ENCODE results near the gene PRLR. TPM values are rescaled to one million over a fixed set of nuclear protein-coding genes. Genes with fewer than 3 reads are reported as not detected.

Gene PRLR
- total and polyA plus RNA-seq, 4 donors = 3.5 to 44.5 (median 14.3) TPM

DNA sequence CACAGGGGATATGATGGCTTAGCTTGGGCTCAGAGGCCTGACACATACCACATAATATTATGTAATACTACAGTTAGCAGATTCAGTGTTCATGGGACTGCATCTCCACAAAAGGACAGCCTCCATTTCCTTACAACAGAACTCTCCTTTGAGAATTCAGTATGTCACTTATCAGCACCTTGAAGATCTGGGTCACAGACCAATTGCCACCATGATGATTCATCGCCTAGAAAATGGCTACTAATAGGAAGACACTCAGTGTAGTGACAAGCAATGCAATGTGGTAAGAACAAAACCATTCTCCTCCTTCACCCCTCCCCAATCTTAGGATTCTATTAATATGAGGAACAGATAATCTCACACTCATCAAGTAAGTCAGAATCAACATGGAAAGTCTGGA is 38.7 kb upstream of the PRLR start:
- H3K36me3 ChIP-seq (ENCODE audit: control insufficient read depth in 4 of 4, insufficient read depth in 3 of 4, low read depth in 1 of 4, low read length in 3 of 4) = no peaks in the 10 kb centered on the region
- WGBS = 96% methylated on average over 1 of the region's 1 CpG
- no peak for DNase-seq (ENCODE audit: low spot score)

DNA sequence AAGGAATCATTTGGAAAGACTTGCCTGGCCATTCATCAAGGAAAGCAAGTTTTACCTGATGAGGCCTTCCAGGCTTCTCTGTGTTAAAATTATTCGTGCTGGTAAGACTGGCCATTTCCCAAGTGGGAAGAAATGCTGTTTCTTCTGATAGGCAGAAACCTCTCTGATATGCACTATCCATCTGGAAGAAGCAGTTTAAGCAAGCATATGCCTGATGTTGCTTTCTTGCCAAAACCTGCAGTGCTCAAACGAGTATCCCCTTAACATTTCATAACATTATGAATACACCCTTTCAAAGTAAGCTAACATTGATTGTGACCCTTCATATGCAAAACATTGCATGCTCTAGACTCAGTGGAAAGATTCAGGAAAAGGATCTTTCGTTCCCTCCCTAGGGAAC is 36.0 kb upstream of the PRLR start:
- Histone ChIP-seq H3K4me1 (ENCODE audit: control insufficient read depth in 4 of 4, insufficient read depth in 4 of 4, low read length in 3 of 4) (peaks cover 2 to 4% (median 2%) of the 10 kb centered on the region in 4 donors), H3K27ac (ENCODE audit: low read depth in 1 of 2, low read length in 2 of 2) (no peak overlapping the region), H3K27me3 (ENCODE audit: control insufficient read depth in 4 of 4, insufficient read depth in 4 of 4, low read length in 3 of 4) (no peaks in the 10 kb centered on the region), H3K4me3 (ENCODE audit: low read depth in 1 of 3, low read length in 3 of 3) (no peak overlapping the region), H3K36me3 (ENCODE audit: control insufficient read depth in 4 of 4, insufficient read depth in 3 of 4, low read depth in 1 of 4, low read length in 3 of 4) (no peaks in the 10 kb centered on the region), H3K9ac (ENCODE audit: low read depth in 1 of 2, low read length in 2 of 2) (no peak overlapping the region), H3K9me3 (ENCODE audit: control insufficient read depth in 4 of 4, low read length in 3 of 4) (no peaks in the 10 kb centered on the region)
- DNase-seq (ENCODE audit: low spot score) = no peak
- 72% methylated on average over 3 of the region's 3 CpGs for WGBS
- TF ChIP-seq, protein P1, sequence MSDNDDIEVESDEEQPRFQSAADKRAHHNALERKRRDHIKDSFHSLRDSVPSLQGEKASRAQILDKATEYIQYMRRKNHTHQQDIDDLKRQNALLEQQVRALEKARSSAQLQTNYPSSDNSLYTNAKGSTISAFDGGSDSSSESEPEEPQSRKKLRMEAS (IDR thresholded peaks at IDR 0.05) = no peak
- no peak for TF ChIP-seq SP1 (IDR thresholded peaks at IDR 0.05)
- TF ChIP-seq HNF4A (conservative IDR thresholded peaks at IDR 0.05) = no peak
- TF ChIP-seq, protein P2, sequence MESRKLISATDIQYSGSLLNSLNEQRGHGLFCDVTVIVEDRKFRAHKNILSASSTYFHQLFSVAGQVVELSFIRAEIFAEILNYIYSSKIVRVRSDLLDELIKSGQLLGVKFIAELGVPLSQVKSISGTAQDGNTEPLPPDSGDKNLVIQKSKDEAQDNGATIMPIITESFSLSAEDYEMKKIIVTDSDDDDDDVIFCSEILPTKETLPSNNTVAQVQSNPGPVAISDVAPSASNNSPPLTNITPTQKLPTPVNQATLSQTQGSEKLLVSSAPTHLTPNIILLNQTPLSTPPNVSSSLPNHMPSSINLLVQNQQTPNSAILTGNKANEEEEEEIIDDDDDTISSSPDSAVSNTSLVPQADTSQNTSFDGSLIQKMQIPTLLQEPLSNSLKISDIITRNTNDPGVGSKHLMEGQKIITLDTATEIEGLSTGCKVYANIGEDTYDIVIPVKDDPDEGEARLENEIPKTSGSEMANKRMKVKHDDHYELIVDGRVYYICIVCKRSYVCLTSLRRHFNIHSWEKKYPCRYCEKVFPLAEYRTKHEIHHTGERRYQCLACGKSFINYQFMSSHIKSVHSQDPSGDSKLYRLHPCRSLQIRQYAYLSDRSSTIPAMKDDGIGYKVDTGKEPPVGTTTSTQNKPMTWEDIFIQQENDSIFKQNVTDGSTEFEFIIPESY (IDR thresholded peaks at IDR 0.05) = no peak
- TF ChIP-seq NR2F2 (IDR thresholded peaks at IDR 0.05) = no peak
- TF ChIP-seq JUND (IDR thresholded peaks at IDR 0.05) = no peak
- no peak for TF ChIP-seq EGR1 (IDR thresholded peaks at IDR 0.05; ENCODE audit: low read depth in 2 of 2)
- TF ChIP-seq, protein P3, sequence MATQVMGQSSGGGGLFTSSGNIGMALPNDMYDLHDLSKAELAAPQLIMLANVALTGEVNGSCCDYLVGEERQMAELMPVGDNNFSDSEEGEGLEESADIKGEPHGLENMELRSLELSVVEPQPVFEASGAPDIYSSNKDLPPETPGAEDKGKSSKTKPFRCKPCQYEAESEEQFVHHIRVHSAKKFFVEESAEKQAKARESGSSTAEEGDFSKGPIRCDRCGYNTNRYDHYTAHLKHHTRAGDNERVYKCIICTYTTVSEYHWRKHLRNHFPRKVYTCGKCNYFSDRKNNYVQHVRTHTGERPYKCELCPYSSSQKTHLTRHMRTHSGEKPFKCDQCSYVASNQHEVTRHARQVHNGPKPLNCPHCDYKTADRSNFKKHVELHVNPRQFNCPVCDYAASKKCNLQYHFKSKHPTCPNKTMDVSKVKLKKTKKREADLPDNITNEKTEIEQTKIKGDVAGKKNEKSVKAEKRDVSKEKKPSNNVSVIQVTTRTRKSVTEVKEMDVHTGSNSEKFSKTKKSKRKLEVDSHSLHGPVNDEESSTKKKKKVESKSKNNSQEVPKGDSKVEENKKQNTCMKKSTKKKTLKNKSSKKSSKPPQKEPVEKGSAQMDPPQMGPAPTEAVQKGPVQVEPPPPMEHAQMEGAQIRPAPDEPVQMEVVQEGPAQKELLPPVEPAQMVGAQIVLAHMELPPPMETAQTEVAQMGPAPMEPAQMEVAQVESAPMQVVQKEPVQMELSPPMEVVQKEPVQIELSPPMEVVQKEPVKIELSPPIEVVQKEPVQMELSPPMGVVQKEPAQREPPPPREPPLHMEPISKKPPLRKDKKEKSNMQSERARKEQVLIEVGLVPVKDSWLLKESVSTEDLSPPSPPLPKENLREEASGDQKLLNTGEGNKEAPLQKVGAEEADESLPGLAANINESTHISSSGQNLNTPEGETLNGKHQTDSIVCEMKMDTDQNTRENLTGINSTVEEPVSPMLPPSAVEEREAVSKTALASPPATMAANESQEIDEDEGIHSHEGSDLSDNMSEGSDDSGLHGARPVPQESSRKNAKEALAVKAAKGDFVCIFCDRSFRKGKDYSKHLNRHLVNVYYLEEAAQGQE (IDR thresholded peaks at IDR 0.05) = no peak
- TF ChIP-seq YY1 (IDR thresholded peaks at IDR 0.05) = no peak
- no peak for TF ChIP-seq RAD21 (IDR thresholded peaks at IDR 0.05)
- TF ChIP-seq FOXA1 (IDR thresholded peaks at IDR 0.05) = no peak
- TF ChIP-seq GABPA (IDR thresholded peaks at IDR 0.05 in 1 of 2, conservative IDR thresholded peaks at IDR 0.05 in 1 of 2) = no peak
- TF ChIP-seq RXRA (IDR thresholded peaks at IDR 0.05) = no peak
- TF ChIP-seq, protein P4, sequence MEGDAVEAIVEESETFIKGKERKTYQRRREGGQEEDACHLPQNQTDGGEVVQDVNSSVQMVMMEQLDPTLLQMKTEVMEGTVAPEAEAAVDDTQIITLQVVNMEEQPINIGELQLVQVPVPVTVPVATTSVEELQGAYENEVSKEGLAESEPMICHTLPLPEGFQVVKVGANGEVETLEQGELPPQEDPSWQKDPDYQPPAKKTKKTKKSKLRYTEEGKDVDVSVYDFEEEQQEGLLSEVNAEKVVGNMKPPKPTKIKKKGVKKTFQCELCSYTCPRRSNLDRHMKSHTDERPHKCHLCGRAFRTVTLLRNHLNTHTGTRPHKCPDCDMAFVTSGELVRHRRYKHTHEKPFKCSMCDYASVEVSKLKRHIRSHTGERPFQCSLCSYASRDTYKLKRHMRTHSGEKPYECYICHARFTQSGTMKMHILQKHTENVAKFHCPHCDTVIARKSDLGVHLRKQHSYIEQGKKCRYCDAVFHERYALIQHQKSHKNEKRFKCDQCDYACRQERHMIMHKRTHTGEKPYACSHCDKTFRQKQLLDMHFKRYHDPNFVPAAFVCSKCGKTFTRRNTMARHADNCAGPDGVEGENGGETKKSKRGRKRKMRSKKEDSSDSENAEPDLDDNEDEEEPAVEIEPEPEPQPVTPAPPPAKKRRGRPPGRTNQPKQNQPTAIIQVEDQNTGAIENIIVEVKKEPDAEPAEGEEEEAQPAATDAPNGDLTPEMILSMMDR (IDR thresholded peaks at IDR 0.05; ENCODE audit: low read depth, low read length, missing input control) = no peak
- no peak for TF ChIP-seq TAF1 (conservative IDR thresholded peaks at IDR 0.05)

More for the DNA sequence above, 38.7 kb upstream of the PRLR start:
- Histone ChIP-seq H3K4me1 (ENCODE audit: control insufficient read depth in 4 of 4, insufficient read depth in 4 of 4, low read length in 3 of 4) (peaks cover 0 to 4% (median 2%) of the 10 kb centered on the region in 4 donors), H3K27ac (ENCODE audit: low read depth in 1 of 2, low read length in 2 of 2) (no peak overlapping the region), H3K27me3 (ENCODE audit: control insufficient read depth in 4 of 4, insufficient read depth in 4 of 4, low read length in 3 of 4) (no peaks in the 10 kb centered on the region), H3K4me3 (ENCODE audit: low read depth in 1 of 3, low read length in 3 of 3) (no peak overlapping the region), H3K9ac (ENCODE audit: low read depth in 1 of 2, low read length in 2 of 2) (no peak overlapping the region), H3K9me3 (ENCODE audit: control insufficient read depth in 4 of 4, low read length in 3 of 4) (no peaks in the 10 kb centered on the region)
- no peak for TF ChIP-seq JUND (IDR thresholded peaks at IDR 0.05)
- no peak for TF ChIP-seq HNF4G (IDR thresholded peaks at IDR 0.05)
- TF ChIP-seq RXRA (IDR thresholded peaks at IDR 0.05) = no peak
- TF ChIP-seq NR2F2 (IDR thresholded peaks at IDR 0.05) = no peak
- TF ChIP-seq GABPA (IDR thresholded peaks at IDR 0.05 in 1 of 2, conservative IDR thresholded peaks at IDR 0.05 in 1 of 2) = no peak
- no peak for TF ChIP-seq FOXA2 (IDR thresholded peaks at IDR 0.05)
- TF ChIP-seq HNF4A (conservative IDR thresholded peaks at IDR 0.05) = no peak

All from liver (tissue), 9 donors.